DLD1 (cell line): Measurements from ENCODE around the gene ALCAM.

Source experiments
- in situ Hi-C: cut with HindIII; loops from 2 replicates; pipeline ENCODE4 v1.10.0; 2017; ENCODE audit warnings: low sequenced_read_pairs

ALCAM gene

GRCh38 chr3:105366326-105367062 lies at the start of gene ALCAM:
Gene ALCAM (plus strand): TSS chr3:105366909.
- in situ Hi-C loops = no loop called here

GRCh38 chr3:105317841-105318240 lies 48.9 kb upstream of the ALCAM start:
- in situ Hi-C loops = no loop called here

- in situ Hi-C loops = no loop called here
These were observed 44.0 kb upstream of the ALCAM start for GRCh38 chr3:105322570-105323273.

GRCh38 chr3:105323274-105323599 lies 43.5 kb upstream of the ALCAM start:
- in situ Hi-C loops = no loop called here

GRCh38 chr3:105324951-105325350 lies 41.8 kb upstream of the ALCAM start:
- in situ Hi-C loops = no loop called here

GRCh38 chr3:105327662-105328337 lies 38.9 kb upstream of the ALCAM start:
- in situ Hi-C loops = no loop called here

GRCh38 chr3:105328338-105328730 lies 38.4 kb upstream of the ALCAM start:
- in situ Hi-C loops = no loop called here

- in situ Hi-C loops = no loop called here
These were observed 33.7 kb upstream of the ALCAM start for GRCh38 chr3:105332961-105333360.

GRCh38 chr3:105334138-105334882 lies 32.4 kb upstream of the ALCAM start:
- in situ Hi-C loops = no loop called here

GRCh38 chr3:105339946-105340345 lies 26.8 kb upstream of the ALCAM start:
- in situ Hi-C loops = no loop called here

- in situ Hi-C loops = no loop called here
These were observed 22.7 kb upstream of the ALCAM start for GRCh38 chr3:105343991-105344390.

- in situ Hi-C loops = no loop called here
These were observed 21.6 kb upstream of the ALCAM start for GRCh38 chr3:105345156-105345555.

- in situ Hi-C loops = no loop called here
These were observed 18.9 kb upstream of the ALCAM start for GRCh38 chr3:105347625-105348302.

- in situ Hi-C loops = no loop called here
These were observed 18.4 kb upstream of the ALCAM start for GRCh38 chr3:105348307-105348706.

- in situ Hi-C loops = no loop called here
These were observed 16.9 kb upstream of the ALCAM start for GRCh38 chr3:105349684-105350387.

GRCh38 chr3:105351821-105352220 lies 14.9 kb upstream of the ALCAM start:
- in situ Hi-C loops = no loop called here

- in situ Hi-C loops = no loop called here
These were observed 13.7 kb upstream of the ALCAM start for GRCh38 chr3:105352976-105353375.

GRCh38 chr3:105353485-105354161 lies 13.1 kb upstream of the ALCAM start:
- in situ Hi-C loops = no loop called here

- in situ Hi-C loops = no loop called here
These were observed 12.3 kb upstream of the ALCAM start for GRCh38 chr3:105354429-105354828.
